Globus pallidus (tissue), 1 donor: ENCODE results near the gene AGRP.
"Not testable (repeated sequence)": the region's sequence is repeated elsewhere in the genome, so short reads cannot be mapped to it uniquely, and the experiment has no call there.

Experiments
- DNase-seq: peaks from one replicate; pipeline ENCODE4 v3.0.0-alpha.2; 2015; ENCODE audit warnings: low spot score

AGRP gene

DNA sequence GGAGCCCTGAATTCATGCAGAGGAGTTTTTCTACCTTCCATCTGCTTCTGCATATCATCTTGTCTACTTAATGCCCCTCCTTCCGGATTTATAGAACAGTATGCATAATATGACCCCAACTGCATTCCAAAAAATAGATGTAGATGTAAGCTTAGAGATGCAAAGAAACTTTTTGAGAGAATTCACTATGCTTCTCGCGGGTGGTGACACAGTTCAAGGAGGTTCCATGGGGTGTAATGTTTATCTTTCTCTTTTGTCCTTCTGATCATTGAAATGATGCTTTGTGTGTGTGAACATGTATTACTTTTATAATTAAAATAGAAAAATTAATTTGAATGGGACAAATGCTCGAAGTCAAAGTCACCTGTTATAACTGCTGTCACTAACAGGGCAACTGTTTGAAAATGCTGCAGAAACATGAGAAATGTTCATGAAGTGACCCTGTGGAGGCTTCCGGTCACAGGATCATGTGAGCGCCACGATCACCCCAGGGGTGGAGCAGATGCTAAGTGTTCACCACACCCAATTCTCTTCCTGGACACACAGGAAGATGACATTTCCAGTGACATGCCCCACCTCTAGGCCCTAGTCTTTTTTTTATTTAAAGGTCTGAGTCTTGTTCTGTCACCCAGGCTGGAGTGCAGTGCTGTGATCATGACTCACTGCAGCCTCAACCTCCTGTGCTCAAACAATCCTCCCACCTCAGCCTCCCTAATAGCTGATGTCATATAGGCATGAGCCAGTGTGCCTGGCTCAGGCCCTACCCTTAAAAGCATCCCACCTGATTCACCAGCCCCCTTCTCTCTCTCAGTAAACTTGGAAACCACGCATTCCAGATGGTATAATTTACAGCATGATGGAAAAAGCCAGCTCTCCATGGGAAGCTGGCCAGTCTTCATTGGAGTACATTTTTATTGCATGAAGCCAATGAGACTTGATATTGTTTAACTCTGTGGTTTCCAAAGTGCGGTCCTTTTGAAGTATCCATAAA, 21.0 kb upstream of the AGRP start:
- no peak for DNase-seq

DNA sequence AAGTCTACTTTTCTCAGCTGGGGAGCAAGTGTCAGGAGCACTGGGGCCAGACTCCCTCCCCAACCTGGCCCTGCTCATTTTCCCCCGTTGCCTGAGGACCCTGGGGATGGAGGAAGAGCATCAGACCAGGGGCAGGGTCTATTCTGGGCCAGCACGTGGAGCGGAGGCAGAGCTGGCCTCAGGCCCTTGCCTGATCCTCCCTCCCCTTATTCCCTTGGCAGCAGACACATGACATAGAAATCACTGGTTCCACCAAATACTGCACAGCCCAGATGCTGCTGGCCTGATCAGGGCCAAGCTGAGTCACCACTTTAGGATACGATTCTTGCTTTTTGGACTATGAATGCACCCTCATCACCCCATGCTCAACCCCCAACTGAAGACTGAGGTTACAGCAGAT, 15.8 kb upstream of the AGRP start:
- DNase-seq, result no peak

DNA sequence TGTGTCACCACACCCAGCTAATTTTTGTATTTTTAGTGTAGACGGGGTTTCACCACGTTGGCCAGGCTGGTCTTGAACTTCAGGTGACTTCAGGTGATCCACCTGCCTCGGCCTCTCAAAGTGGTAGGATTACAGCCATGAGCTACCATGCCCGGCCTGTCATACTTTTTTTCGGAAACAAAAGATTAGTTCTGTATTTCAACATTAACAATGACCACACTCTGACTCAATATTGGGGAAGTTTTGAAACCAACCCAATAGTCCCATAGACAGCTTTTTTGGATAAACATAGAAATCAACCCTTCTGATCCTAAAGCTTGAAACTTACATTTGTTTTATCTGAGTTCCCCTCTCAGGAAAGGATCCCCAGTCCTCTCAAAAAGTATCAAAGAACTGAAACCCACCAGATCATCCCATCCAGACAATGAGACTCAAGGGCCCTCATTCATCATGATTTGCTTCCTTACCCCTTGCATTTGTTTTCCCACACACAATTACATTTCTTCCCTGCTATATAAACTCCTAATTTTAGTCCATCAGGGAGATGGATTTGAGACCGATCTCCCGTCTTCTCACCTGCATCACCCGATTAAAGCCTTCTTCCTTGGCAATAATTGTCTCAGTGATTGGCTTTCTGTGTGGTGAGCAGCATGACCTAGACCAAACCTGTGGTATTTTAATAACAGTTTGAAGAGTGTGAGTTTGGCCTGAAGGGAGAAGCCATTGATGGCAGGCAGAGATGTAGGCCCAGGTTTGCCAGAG, 7.2 kb upstream of the AGRP start:
- DNase-seq, result no peak

DNA sequence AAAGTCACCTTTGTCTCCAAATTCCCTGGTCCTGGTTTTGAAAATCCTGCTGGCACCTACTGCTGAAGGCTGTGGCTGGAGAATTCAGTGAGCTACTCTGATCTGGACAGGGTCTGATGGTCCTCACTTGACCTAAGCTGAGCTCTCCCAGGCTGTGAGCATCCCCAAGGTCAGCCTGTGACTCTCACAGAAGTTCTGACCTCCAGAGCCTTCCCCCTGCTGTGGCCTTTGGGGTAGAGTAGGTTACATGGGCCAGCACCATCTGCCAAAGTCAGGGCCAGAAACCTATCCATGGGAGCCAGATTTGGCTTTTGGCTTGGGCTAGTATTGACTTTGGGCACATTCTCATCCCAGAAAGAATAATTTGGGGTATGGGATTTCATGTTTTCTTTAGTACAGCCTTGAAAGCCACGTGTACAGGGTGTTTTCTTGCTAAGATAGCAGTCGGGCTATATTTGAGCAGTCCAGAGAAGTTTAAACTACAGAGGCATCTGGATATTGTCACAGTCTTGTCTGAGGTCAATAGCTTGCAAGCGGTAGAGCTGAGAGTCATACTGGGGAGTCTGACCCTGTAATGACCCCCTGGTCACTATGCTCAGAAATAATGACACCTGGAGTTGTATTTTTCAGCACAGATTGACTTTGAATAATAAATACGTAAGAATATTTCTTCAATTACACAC, 6.2 kb upstream of the AGRP start:
- no peak for DNase-seq

DNA sequence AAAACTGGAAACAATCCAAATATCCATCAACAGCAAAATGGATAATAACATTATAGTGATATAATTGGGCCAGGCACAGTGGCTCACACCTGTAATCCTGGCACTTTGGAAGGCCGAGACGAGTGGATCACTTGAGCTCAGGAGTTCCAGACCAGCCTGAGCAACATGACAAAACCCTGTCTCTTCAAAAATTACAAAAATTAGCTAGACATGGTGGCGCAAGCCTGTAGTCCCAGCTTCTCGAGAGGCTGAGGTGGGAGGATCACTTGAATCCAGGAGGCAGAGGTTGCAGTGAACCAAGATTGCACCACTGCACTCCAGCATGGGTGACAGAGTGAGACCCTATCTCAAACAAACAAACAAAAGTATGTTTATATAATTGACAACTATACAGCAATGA, 4.2 kb upstream of the AGRP start:
- not testable (repeated sequence) for DNase-seq

DNA sequence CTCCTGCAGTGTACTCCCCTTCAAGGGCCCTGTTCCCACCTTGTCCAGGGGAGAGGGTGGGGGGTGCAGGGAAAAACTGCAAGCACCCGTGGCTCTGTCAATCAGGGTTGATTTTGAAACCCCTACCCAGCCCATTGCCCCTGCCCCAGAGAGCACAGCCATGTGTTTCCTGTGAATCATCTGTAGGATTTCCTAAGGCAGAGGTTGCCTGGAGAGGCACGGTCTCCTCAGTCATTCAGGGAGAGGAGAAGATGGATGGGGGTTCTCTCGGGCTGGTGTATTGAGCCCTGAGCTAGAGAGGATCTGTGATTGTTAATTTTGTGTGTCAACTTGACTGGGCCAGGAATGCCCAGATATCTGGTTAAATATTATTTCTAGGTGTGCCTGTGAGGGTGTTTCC, 3.5 kb upstream of the AGRP start:
- DNase-seq, result no peak

DNA sequence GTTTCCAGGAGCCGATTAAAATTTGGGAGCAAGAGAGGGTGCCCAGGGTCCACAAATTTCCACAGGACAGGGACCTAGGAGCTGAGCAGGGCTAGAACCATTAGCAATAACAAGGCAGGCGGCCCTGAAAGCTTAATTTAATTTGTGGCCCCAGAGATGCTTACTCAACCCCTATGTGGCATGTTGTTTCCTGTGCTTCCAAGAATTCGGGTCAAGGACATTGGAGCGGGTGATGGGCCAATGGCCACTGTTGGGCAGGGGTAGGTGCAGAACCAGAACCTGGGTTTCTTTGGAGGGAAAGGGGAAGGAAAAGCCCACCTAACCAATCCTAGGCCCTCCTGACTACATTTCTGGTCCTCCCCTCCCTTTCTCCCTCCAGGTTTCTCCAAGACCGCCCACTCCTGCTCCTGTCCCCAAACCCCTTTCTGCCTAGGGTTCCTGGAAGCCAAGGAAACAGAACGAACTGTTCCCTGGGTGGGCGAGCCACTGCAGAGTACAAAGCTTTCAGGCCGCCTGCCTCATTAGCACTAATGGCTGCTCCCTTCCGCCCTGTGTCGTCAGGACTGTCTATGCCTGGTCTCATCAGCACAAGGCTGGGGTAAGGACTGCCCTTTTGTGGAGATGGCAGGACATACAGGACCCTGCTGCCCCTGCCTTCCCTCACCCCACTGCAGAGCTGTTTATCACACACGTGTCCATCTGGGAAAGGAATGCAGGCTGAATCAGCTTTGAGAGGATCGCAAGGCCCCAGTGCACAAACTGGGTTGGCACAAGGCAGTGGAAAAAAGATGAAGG, 581 bp upstream of the AGRP start:
- no peak for DNase-seq

DNA sequence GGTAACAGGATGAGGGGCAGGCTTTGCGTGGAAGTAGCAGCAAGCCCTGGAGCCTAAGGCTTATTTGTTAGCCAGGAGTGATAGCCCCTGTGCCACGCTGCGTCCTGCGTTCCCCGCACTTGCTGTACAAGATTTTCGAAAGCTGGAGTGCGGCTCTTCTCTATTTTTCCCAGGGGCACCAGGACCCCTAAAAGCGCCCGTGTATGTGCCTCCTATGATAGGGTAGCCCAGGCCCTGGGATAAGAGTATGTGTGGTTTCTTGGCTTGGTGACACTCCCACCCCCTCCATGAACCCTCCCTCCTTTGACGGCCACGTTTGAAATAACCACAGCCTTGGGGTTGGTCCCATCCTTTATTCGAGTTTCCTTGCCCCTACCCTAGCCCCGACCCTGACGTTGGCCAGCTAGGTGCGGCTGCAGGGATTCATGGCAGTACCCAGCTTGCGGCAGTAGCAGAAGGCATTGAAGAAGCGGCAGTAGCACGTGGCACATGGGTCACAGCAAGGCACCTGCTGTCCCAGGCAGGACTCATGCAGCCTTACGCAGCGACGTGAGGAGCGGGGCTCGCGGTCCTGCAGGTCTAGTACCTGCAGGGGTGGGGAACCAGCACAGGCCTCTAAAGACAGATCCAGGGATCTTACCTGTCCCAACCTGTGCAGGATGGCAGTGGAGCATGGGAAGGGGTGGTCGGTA, 968 bp downstream of the AGRP start:
- DNase-seq, result no peak

DNA sequence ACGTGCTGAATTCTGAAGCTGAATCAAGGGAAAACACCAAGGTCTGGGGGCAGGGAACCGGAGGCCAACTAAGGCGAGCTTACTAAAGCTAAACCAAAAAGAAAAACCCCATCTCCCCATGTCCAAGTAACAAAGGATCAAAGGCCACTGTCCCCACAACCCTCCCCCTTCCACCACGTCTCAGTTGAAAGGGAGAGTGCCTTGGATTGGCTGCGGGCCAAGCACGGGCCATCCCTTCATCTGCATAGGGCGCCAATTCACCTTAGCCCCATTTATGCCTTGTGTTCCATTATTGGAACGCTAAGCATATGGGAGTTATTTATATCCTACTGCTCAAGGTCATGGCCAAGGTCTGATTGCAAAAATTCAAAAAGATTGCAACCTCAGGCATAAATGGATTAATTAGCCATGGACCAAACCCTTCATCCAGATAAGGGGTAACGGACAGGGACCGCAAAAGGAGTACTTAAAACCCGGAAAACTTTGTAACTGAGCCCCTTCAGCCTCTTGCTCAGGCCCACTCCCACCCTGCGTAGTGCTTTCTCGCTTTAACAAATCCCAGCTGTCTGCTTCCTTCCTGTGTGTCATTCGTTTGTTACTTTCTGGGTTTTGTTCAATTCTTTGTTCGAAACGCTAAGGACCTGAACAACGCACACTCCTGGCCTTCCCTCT, 1.6 kb downstream of the AGRP start:
- no peak for DNase-seq

DNA sequence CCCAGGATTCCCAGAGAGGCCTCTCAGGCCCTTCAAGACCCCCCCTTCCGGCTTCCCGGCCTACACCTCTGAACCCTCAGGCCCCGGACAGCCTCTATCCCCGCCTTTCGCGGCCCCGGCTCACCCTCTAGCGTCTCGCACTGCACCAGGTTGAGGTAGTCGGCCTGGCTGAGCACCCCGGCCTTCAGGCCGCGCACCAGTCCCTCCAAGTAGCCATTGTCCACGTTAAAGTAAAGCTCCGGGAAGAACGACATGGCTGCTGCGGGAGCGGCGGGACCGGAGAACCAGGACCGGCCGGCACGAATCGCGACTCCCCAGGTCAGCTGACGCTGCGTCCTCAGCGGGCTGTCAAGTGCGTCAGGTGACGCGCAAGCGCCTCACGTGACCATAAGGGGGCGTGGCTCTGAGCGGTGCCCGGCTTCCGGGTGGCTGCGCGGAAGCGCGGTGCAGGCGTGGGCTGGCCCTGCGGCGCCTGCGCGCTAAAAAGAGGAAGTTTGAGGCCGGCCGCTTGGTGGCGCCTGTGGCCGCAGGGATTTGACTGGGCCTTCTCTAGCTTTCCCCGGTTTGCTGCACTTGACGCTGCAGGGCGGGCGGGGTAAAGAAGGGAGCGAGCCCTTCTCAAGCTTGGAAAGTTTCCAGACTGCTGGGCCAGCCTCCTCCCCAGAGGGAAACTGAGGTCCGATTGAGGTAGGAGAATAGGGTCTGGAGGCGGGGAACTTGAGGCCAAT, 2.4 kb downstream of the AGRP start, which contains the start of gene ATP6V0D1:
TSS of gene ATP6V0D1 (minus strand) at position 325 of the 728 bp plus-strand sequence. CDS start at position 254, 71 bp downstream.
- DNase-seq, result peak; percentile 98

DNA sequence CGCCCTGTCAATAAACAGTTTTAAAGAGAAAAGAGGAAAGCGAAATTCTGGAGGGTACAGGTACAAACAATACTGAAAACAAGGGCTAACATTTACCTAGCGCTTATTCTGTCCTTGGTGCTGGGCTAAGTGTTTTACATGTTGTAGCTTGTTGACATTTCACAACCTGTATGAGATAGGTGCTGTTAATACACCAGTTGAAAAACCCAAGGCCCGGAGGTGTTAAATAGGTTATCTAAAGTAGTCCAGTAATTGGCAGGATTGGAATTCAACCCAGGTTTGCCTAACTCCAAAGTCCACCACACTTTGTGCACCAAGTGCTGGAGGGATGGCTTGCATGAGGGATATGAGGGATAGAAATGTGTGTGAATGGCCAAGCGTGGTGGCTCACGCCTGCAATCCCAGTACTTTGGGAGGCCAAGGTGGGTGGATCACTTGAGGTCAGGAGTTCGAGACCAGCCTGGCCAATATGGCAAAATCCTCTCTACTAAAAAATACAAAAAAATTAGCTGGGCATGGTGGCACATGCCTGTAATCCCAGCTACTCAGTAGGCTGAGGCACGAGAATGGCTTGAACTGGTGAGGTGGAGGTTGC, 5.3 kb downstream of the AGRP start:
- no peak for DNase-seq

DNA sequence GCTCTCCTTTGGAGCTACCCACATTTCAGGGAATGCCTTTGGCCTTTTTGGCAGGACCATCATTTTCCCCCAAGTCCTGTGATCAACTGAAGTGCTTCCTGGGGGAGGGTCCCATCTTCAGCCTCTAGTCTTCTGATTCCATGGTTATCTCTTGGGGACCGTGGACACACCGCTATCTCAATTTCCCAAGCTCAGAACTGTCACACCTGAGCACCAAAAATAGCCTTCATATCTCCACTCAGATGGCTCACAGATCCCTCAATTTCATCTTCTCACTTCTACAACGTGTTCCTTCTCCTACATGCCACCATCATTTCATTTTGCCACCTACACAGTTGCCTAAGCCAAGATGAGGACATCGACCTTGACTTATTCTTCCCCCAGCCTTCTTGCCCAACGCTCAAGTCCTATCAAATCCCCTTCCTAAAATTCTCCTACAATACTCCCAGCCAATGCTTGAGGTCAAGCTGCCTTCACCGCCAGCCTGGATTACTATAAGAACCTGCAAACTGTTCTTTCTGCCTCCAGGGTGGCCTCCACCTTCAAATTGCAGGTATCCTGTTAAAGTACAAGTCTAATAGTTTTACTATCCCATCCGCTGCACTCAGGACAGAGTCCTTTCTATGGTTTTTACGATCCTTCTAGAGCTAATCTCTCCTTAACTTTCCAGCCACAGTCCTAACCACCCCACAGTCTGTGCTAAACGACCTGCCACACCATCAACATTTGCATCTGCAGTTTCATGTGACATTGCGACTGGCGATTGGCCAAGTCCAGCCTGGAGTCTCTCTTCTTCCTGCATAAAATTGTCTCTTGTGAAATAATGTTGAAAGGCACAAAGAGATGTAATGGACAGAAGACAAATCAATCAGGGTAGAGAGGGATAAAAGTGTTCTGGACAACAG, 8.5 kb downstream of the AGRP start:
- DNase-seq, result no peak

DNA sequence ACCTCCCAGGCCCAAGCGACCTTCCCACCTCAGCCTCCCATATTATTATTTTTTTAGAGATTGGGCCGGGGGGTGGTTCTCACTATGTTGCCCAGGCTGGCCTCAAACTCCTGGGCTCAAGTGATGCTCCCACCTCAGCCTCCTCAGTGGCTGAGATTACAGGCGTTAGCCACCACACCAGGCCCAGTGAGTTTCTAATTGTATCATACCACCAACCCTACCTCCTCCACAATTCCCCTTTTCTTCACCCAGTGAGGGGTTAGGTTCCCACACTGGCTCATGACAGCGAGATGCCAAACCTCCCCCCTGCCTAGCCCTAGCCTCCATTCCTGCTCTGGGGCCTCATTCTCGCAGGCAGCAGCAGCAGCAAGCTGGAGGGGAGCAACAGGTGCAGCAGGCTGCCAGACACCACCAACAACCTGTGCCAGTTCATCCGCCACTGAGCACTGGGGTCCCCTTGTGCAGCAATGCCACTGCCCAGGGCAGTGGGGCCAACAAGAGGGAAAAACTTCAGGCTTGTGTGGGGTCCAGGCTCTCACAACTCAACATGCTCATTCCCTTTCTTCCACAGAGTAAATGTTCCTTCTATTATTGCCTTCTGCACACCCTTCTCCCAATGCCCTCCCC, 11.5 kb downstream of the AGRP start:
- no peak for DNase-seq

DNA sequence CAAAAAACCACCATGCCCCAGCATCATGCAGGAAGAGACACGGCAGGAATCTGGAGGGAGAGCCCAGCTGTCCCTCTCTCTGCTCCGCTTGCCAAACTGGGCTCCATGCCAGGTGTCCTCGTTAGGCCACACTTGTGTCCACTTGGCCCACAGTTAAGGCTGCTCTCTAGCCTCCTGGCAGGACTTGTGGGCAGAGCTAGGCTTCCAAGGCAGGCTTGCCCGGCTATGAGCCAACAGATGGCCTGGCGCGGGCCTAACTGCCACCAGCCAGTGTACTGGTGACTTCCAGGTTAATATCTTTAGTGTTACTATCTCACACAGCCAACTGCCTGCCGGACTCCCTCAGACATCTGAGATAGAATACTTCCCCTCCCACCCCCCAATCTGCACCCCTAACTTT, 13.0 kb downstream of the AGRP start:
- peak; percentile 96 for DNase-seq

DNA sequence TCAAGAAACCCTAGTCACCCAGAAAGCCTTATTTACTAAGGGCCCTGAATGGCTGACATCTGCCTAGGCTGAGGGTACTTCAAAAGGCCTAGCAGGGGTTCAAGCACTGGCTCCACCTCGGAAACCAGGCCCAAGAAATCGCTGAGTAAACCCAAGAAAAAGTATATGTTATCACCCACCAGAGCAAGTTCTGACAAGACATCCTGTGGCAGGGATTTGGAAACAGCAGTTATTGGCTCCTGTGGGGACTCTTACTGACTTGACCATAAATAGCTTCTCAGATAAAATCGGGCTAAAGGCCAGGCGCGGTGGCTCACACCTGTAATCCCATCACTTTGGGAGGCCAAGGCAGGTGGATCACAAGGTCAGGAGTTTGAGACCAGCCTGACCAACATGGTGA, 14.6 kb downstream of the AGRP start:
- no peak for DNase-seq

DNA sequence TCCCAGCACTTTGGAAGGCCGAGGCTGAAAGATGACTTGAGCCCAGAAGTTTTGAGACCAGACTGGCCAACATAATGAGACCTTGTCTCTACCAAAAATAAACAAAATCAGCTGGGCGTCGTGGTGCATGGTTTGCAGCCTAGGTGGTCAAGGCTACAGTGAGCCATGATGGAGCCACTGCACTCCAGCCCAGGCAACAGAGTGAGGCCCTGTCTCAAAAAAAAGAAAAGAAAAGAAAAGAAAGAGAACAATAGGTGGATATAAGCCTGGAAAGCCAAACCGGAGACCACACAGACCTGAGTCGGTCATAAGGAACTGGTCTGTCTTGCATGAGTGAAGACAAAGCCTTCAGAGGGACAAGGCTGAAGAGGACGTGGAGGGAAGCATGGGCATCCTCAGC, 16.8 kb downstream of the AGRP start:
- no peak for DNase-seq

DNA sequence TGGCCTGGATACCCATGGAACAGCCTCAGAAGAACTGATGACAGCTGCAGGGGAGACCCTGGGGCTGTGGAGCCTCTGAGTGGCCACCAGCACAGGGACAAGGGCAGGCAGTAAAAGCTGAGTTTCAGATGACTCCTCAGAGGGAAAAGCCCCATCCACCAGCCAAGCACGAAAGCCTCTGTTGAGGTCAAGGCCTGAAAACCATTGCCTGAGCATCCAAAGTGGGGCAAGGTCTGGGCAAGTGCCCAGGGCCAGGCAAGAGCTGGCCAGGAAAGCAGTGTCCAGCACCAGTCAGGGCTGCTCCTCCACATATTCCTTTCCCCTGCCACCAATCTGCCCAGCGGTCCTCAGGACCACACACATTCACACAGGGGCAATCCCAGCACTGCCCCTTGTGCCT, 18.8 kb downstream of the AGRP start:
- DNase-seq, result peak; percentile 40

DNA sequence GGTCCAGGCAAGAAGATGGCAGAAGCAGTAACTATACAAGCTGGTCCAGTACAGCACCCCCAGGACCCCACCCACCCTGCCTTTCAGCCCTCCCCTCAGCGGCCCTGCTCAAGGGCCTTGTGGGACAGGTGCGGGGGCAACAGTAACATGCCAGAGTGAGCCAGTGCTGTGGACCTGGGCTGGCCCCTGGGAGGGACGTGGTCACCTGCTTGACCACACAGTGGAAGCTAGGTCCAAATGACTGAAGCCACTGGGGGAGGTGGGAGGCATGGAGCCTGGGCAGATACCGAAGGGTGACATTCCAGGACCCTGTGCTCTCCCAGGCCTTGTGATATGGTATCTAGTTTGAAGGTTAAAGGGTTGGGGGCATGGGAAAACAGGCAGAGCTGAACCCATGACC, 19.7 kb downstream of the AGRP start:
- DNase-seq, result no peak
